NCI-H748 (cell line): ENCODE data around the gene ATP1B1.

Experiments used
- DNase-seq: peaks from one replicate; lab custom pipeline; 2025; ENCODE audit not compliant: unreplicated experiment; lab: John Stamatoyannopoulos, UW

ATP1B1 gene

GRCh38 chr1:169106095-169106920, at the start of gene ATP1B1:
TSS of gene ATP1B1 (plus strand) at chr1:169106690. CDS start at chr1:169106830, 140 bp downstream.
- peak; percentile 91 for DNase-seq

GRCh38 chr1:169059421-169059820, 47.1 kb upstream of the ATP1B1 start:
- no peak for DNase-seq

DNA sequence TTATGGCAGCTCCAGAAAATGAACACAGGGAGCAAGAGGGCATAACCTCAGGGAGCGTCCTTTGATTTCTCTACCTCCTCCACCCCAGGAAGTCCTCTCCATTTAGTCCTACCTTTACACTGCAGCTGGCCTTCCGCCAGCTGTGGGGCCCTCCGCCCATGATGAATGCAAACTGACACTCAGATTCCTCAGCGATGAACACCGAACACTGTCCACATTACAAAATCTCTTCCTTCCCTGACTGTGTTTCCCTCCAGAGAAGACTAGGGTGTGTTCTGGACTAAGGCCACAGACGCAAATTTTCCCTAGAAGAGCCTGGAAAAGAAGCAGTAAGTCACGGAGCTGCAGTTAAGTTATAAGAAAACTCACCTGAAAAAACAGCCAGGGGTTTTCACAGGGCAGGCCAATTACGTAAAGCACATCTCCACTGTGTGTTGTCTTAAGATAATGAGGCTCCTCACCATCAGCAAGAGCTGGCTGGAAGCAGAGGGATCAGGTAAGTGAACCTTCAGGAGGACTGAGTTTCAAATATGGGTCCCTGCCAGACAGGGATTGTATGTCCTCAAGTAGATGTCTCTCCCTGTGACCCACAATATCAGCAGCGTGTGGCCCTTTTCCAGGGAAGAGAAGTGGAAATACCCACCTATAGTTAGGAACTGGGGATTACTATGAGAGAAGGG, 46.3 kb upstream of the ATP1B1 start:
- peak; percentile 77 for DNase-seq

DNA sequence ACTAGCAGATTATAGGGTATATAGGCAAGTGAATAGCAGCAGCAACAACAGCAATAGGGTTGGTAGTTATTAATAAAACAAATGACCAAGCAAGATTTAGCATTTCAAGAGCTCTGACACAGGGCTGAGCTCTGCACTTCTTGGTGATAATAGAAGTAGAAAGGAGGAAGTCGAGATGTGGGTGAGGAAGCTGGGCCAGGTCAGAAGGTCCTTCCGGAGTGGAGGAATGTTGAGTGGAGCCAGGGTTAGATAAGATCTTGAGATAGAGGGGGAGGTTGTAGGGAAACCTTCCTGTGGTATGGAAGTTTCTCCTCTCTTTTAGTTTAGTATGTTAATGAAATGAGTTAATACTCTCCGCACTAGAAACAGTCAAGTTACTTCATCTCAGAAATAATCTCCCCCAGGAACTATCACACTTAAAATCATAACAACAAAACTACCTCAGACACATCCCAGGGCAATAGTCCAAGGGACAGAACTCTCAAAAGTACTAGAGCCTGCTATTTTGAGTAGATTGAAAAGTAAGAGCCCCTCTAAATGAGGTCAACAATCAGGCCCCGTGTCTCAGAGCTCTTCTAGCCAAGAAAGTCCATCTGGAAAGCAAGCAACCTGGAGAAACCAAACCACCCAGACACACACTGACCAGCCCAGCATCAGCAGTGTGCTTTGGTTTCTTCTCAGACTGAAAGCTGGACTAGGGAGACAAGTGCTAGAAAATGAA, 45.4 kb upstream of the ATP1B1 start:
- no peak for DNase-seq

DNA sequence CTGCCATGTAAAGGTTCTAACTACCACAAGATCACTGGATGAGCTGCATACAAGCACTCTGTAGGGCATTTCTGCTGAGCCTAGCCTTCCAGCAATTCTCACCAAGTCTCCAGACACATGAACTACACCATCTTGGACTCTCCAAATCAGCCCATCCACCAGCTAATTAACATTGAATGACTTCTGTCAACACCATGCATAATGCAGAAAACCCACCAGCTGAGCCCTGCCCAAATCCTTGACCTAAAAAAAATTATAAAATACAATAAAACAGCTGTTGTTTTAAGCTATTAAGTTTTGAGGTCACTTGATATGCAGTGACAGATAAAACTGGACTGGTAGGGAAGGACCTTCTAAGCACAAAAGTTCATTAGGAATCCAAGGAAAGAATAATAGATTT, 44.3 kb upstream of the ATP1B1 start:
- DNase-seq, result no peak

DNA sequence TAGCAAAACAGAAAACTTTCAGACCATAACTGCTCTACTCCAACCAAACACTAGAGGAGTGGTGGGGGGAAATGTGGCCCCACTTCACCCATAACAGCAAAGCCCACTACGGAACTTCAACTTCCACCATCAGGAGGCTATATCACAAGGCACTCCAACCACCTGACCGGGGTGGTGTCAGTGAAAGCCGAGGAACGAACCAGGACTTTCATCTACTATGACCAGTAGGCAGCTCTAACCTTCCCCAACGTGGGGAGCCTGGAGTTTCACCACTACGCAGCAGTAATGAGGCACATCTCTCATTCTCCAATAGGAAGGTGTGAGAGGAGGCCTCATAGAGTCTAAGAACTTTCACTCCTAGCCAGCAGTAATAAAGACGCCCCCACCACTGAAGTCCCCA, 42.4 kb upstream of the ATP1B1 start:
- no peak for DNase-seq

GRCh38 chr1:169070547-169070946, 35.9 kb upstream of the ATP1B1 start:
- no peak for DNase-seq

- no peak for DNase-seq
Measured at GRCh38 chr1:169070958-169071357, 35.5 kb upstream of the ATP1B1 start.

GRCh38 chr1:169072945-169073725, 33.4 kb upstream of the ATP1B1 start:
- peak; percentile 81 for DNase-seq

DNA sequence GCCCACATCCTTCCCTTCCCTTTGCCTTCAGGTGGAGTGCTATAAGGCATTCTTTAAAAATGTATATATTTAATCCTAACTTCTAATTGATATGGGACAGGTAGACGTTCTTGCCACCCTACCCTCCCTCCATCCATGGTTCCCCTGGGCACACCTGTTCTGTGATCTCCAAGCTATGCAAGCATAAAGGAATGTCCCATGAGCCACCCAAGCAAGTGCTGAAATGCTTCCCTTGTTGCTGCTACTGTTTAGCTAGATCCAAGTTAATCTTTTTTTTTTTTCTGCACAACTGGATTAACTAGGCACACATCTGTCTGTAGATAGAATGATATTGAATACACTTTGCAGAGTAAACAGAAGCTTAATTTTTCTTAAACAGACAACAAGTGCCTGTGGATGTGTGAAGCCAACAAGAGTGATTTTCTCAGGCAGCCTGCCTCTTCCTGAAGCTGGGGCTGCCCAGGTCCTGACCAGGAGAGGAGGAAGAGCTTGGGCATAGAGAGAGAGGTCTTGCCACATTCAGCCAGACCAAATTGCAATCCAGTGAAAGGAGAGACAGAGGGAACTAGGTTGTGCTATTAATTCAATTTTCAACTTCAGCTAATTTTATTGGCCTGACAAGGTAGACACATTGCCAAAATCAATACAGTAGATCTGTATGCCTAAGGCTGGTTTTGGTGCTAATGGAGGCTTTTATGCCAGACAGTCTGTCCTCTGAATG, 28.2 kb upstream of the ATP1B1 start:
- no peak for DNase-seq

- DNase-seq, result no peak
Measured at GRCh38 chr1:169081503-169082123, 24.9 kb upstream of the ATP1B1 start.

DNA sequence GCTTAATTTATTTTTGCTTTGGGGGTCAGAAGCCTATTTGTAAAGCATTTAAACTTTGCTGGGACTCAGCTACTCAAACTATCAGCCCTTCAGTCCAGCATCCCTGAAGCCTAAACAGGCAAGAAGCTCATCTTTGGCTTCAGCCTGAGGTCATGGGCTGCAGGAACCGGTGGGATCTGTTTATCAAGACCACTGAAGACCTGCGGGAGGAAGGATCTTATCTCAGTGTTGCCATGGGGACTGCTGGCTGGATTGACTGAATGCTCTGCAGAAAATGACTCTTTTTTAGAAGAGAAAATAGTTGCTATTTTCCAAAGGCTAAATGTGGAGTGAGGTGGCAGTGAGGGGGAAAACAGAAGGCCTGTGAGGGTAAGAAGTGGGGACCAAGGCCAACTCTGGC, 20.6 kb upstream of the ATP1B1 start:
- no peak for DNase-seq

GRCh38 chr1:169086603-169087455, 19.7 kb upstream of the ATP1B1 start:
- DNase-seq, result peak; percentile 82

DNA sequence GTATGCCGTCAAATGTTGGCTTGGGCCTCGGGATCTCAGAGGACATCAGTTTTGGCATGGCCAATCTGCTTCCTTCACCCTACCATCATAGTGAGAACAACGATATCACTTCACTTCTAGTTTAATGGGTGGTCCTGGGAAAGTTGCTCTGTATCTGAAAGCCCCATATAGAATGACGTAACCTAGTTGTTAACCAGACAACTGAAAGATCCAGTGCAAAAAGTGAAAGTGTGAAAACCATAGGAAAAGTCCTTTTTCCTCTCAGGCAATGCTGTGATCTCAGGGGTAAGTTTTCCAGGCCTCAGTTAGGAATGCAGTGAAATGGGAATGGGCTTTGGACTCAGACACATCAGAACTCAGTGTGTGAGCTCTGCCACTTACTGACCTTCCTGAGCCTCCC, 18.6 kb upstream of the ATP1B1 start:
- DNase-seq, result no peak

DNA sequence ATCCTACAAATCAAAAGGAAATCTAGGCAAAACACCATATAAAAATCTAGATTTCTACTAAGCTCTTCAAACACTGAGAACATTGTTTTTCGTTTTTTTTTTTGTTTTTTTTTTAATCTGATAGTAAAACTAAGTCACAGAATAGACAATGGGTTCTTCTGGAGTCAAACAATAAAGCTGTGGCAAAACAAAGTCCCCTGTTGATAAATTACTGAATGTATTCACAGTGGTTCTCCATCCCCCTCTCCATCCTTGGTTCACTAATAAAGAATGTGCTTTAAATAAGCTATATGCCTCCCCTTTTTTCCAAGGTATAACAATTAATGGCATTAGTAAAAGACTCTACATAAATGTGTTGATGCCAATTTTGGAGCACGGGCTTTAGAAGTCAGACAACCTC, 16.7 kb upstream of the ATP1B1 start:
- no peak for DNase-seq

- no peak for DNase-seq
Measured at GRCh38 chr1:169090308-169090899, 16.1 kb upstream of the ATP1B1 start.

GRCh38 chr1:169090900-169091311, 15.6 kb upstream of the ATP1B1 start:
- no peak for DNase-seq

- no peak for DNase-seq
Measured at GRCh38 chr1:169091480-169091941, 15.0 kb upstream of the ATP1B1 start.
